Stimulated activated CD4-positive, alpha-beta T cell treated with anti-CD3 and anti-CD28 coated beads, TNF-alpha, amount 100 ng/mL, for 24 hours (primary cell): ENCODE measurements around the gene MANEAL.
"Not testable (repeated sequence)": the region's sequence is repeated elsewhere in the genome, so short reads cannot be mapped to it uniquely, and the experiment has no call there.

Experiments used
- DNase-seq, 3 experiments: peaks; one replicate each; pipeline ENCODE4 v3.0.0-alpha.2; 2020; ENCODE audit warnings: low read depth in 3 of 3

Gene MANEAL, protein sequence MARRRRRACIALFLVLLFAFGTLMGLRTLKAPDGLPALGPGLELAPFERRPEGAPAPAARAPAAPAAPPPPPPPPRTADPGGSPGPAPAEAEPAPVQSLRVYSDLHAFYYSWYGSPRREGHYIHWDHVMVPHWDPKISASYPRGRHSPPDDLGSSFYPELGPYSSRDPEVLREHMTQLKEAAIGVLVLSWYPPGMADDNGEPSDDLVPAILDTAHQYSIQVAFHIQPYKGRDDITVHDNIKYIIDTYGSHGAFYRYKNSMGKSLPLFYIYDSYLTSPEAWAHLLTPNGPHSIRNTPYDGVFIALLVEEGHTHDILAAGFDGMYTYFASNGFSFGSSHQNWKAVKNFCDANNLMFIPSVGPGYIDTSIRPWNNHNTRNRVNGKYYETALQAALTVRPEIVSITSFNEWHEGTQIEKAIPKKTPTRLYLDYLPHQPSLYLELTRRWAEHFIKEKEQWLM

DNA sequence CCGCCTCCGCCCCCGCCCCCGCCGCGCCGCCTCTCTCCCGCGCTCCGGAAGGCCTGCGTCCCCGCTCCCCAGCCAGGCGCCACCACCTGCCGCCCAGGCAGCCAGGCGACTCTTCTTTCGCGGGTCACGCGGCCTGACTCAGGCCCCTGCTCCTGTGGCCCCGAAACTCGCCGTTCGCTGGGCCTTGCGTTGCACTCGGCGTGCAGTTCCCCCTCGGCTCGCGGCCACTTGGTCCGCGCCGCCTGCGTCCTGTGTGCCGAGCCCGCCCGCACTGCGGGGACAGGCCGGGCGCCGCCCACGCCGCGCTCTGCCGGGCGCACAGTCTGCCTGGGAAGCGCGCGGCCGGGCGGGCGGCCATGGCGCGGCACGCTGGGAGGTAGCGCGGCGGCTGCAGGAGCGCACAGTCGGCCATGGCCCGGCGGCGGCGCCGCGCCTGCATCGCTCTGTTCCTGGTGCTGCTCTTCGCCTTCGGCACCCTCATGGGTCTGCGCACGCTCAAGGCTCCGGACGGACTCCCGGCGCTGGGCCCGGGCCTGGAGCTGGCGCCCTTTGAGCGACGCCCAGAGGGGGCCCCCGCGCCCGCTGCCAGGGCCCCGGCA lies at the start of gene MANEAL:
TSS of gene MANEAL (plus strand) at position 75 of the 599 bp plus-strand sequence. CDS start at position 411, 336 bp downstream.
- peak in 1 of 3 experiments; percentile 26 for DNase-seq

DNA sequence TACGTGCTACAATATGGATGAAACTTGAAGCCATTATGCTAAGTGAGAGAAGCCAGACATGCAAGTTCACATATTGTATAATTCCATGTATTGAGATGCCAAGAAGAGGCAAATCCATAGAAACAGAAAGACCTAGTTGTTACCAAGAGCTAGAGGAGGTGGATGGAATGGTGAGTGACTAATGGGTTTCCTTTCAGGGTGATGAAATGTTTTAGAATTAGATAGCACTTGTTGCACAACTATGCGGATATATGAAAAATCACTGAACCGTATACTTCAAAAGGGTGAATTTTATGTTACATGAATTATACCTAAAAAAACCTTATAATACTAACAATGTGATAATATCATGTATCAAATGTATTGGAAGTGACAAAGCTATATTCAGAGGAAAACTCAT lies 46.8 kb upstream of the MANEAL start:
- no peak for DNase-seq

DNA sequence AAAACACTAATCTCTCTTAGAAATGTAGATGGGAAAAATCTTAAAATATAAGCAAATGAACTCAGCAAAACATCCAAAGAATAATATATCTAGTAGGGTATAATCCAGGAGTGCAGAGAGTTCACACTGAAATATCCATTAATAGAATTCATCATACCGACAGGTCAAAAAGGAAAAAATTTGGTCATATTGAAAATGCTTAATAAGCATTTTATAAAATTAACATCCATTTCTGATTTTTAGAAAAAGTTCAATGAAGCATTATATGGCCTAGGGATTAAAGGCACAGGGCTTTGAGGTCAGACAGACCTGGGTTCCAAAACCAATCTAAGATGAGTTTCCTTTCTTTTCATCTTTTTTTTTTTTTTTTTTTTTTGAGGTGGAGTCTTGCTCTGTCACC lies 45.1 kb upstream of the MANEAL start:
- DNase-seq: no peak

DNA sequence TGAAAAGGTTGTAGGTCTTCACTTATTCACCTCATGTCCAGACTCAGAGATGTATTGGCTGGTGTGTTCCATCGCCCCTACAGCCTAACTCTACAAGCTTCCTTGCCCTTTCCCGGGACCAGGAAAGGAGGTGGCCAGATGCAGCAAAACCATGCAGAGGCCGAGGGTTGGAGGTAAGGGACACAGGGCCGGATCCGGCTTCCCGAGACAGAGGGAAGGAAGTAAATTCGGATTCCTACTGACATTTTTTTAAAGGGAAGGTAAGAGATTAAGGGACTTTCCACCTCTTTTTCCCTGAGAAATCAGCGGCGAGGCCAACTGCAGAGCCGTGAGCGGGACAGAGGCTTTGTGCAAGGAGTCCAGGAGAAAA lies 41.4 kb upstream of the MANEAL start:
- no peak for DNase-seq

- DNase-seq: peak in 1 of 3 experiments; percentile 46
Observed at GRCh38 chr1:37752583-37753471, 40.8 kb upstream of the MANEAL start.

GRCh38 chr1:37753473-37754321 lies 40.0 kb upstream of the MANEAL start:
- no peak for DNase-seq

- DNase-seq: peak in 1 of 3 experiments; percentile 52
Observed at GRCh38 chr1:37755290-37755689, 38.4 kb upstream of the MANEAL start.

- DNase-seq: no peak
Observed at GRCh38 chr1:37755951-37756560, 37.6 kb upstream of the MANEAL start.

DNA sequence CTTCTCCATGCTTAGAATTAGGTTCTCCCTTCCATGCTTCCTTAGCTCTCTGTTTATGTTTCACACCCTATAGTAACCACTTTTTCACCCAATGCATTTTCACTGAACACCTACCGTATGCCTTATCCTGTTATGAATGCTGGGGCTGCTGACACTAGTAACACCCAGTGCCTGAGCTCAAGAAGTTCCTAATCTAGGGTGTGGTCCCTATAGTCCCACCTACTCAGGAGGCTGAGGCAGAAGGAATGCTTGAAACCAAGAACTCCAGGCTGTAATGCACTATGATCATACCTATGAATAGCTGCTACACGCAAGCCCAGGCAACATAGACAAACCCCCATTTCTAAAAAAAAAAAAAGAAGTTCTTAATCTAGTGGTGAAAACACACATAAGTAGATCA lies 34.2 kb upstream of the MANEAL start:
- DNase-seq: no peak

DNA sequence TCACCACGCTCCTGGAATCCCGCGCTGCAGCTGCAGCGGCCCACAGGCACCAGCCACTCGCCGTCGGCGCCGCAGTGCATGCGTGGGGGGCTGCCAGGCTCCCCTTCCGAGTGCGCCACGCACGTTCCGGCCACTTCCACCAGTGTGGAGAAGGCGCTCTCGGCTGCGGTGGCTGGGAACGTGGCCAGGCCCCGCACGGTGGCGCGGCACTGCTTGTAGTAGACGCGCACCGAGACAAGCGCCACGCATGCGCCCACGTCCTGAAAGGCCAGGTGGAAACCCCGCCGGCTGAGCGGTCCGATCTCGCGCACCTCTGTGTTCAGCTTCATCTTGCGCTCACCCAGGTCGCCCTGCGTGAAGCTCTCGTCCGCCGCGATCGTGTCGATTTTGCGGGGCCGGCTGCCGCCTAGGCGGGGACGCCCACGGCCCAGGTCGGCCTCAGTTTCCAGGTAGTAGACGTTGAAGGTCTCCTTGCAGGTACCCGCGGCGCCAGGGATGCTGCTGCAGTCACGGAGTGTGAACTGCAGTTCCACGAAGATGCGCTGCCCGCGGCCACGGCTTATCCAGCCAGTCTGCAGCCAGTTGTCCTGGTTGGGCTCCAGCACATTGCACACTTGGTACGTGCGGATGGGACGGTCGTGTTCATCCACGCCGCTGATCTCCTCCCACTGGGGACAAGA lies 32.1 kb upstream of the MANEAL start:
- DNase-seq: no peak

DNA sequence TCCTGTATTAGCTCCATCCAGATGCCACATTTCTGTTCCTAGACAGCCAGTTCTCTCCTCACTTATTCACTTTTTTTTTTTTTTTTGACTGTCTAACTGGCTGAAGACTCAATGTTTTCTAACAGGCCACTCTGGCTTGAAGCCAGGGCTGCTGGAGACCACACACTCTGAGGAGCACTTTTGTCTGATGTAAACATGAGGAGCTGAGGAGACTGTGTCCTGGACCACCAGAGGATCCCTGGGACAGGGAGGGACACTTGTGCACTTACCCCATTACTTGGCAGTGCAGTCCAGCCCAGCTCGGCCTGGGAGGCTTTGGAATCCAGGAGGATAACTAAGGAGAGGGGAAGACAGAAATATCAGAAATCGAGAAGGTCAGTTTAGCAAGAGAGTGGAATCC lies 31.1 kb upstream of the MANEAL start:
- no peak for DNase-seq

DNA sequence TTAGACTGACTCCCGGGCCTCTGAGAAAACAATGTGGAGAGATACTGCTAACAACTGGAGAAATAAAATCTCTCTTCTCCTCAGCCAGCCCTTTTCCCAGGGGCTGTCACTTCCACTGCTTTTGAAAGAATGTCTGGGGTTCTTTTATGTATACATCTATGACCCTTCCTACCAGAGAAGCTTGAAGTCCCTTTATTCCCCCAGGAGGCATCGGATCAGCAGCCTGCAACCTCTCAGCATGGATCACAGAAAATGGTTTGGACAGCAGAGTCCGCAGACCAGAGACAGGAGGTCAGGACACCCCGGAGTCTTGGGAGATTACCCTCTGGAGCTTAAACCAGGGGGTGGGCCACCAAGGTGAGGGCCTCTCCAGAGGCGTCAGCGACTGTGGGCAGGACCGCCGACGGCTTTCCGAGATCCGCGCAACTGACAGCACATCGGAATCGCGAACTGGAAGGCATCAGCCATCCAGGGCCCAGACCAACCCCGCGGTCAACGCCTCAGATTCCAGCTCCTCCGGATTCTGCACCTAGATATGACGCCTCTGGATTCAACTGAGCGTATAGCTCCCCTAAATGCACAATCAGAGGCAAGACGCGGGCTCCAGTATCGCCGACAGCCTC lies 29.7 kb upstream of the MANEAL start:
- DNase-seq: no peak

GRCh38 chr1:37764414-37764825 lies 29.2 kb upstream of the MANEAL start:
- DNase-seq: peak in 2 of 3 experiments; percentile 23 to 37

DNA sequence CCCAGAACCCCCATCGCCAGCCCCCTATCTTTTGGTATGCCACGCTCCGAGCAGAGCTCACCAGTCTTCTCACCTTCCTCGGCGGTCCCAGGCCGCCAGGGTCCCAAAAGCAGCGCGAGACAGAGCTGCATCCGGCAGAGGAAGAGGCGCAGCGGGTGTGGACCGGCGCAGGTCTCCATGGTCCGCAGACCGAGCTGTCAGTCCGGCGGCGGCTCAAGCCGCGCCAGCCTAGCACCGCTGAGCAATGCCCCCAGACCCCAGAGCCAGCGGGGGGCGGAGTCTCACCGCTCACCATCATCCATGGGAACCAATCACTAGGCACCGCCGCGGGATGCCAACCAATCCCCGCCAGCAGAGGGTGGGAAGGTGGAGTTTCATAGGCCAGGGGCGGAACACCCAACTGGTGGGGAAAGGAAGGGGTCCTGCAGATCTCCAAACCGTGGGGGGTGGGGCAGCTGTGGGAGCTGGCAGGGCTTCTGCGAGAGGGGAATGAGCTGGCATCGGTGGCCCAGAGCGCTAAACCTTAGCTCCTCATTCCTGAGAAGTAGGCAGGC lies 28.7 kb upstream of the MANEAL start, which contains the start of gene EPHA10:
TSS of gene EPHA10 (minus strand) at position 233 of the 554 bp plus-strand sequence. CDS start at position 179, 54 bp downstream.
- DNase-seq: no peak

DNA sequence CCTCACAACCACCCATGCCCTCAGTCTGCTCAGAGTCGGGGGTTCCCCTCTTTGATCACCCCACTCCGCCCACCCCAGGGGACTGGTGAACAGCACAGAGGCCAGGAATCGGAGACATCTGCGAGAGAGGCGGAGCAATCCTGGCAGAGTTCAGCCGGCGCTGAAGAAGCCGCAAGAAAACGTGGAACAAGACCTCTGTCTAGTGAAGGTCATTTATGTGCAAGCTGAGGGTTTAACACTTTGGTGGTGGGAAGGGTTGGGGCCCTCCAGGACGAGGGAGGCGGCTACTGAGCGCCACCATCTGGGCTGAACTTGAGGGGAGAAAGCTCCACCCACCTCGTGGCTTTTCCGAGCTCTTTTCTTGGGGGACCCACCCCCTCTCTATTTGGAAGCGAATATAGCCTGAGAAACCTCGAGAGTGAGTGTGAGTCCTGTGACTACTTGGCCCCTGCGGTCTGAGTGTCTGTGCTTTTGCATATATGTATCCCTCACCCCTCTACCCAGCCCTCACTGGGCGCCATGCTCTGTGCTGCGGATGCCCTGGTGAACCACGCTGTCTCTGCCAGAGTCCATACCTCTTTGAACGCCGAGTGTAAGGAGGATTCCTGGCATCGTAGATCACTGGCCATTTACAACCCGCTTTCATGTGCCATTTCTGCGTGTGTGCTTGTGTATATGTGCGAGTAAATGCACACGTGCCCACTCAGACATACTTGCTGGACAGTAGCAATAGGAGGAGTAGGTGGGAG lies 27.6 kb upstream of the MANEAL start:
- DNase-seq: peak in 1 of 3 experiments; percentile 27

- DNase-seq: no peak
Observed at GRCh38 chr1:37767488-37767887, 26.2 kb upstream of the MANEAL start.

DNA sequence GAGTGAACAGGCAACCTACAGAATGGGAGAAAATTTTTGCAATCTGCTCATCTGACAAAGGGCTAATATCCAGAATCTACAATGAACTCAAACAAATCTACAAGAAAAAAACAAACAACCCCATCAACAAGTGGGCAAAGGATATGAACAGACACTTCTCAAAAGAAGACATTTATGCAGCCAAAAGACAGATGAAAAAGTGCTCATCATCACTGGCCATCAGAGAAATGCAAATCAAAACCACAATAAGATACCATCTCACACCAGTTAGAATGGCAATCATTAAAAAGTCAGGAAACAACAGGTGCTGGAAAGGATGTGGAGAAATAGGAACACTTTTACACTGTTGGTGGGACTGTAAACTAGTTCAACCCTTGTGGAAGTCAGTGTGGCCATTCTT lies 22.2 kb upstream of the MANEAL start:
- not testable (repeated sequence) for DNase-seq

- peak in 1 of 3 experiments; percentile 30 for DNase-seq
Observed at GRCh38 chr1:37776946-37777516, 16.6 kb upstream of the MANEAL start.
